DND-41 (cell line): ENCODE data around the gene PSMC1.

Experiments
- ATAC-seq: fragments of 200-7000 bp; cut with Tn5 transposase; 3 replicates; pipeline ENCODE4 v1.9.1; 2021; ENCODE audit warnings: low read depth; ENCODE audit not compliant: insufficient read depth
- DNase-seq: peaks from one replicate; pipeline ENCODE4 v3.0.0-alpha.2; 2020
- H2AFZ ChIP-seq: 2 replicates; pipeline ENCODE4 v1.6.0; 2012; ENCODE audit warnings: low read depth, low read length
- H3K27ac ChIP-seq: 2 replicates; pipeline ENCODE4 v1.5.1; 2012; ENCODE audit warnings: low read length, inconsistent platforms
- H3K27me3 ChIP-seq: fragments of 200-600 bp; sonication (generic); 2 replicates; pipeline ENCODE4 v1.6.0; 2012; ENCODE audit warnings: low read length, mild to moderate bottlenecking, inconsistent platforms; ENCODE audit not compliant: insufficient read depth, poor library complexity
- H3K36me3 ChIP-seq: 2 replicates; pipeline ENCODE4 v1.5.1; 2012; ENCODE audit warnings: low read length, inconsistent platforms; ENCODE audit not compliant: insufficient read depth
- H3K4me1 ChIP-seq: 2 replicates; pipeline ENCODE4 v1.5.1; 2012; ENCODE audit warnings: mild to moderate bottlenecking, low read length; ENCODE audit not compliant: insufficient read depth
- H3K4me2 ChIP-seq: 2 replicates; pipeline ENCODE4 v1.6.0; 2012; ENCODE audit warnings: mild to moderate bottlenecking, moderate library complexity, low read length, inconsistent platforms; ENCODE audit not compliant: insufficient read depth
- H3K4me3 ChIP-seq, 2 experiments: fragments of 200-600 bp in 1 of 2; shearing (Covaris generic) in 1 of 2; 2 replicates each; pipeline ENCODE4 v1.5.1; 2012 to 2016; ENCODE audit warnings: inconsistent platforms in 2 of 2, low read length in 2 of 2, mild to moderate bottlenecking in 2 of 2, low read depth in 1 of 2, moderate library complexity in 1 of 2
- H3K79me2 ChIP-seq: 2 replicates; pipeline ENCODE4 v1.6.0; 2012; ENCODE audit warnings: low read length, inconsistent platforms; ENCODE audit not compliant: insufficient read depth
- H3K9ac ChIP-seq: 2 replicates; pipeline ENCODE4 v1.6.0; 2012; ENCODE audit warnings: low read depth, mild to moderate bottlenecking, inconsistent platforms, low read length, moderate library complexity
- H3K9me3 ChIP-seq: 2 replicates; pipeline ENCODE4 v1.5.1; 2012; ENCODE audit warnings: low read length, moderate library complexity, mild to moderate bottlenecking, inconsistent platforms; ENCODE audit not compliant: insufficient read depth, severe bottlenecking
- H4K20me1 ChIP-seq: 2 replicates; pipeline ENCODE4 v1.6.0; 2012; ENCODE audit warnings: low read length; ENCODE audit not compliant: insufficient read depth
- CTCF ChIP-seq: IDR thresholded peaks from 2 replicates; pipeline ENCODE4 v1.5.1; 2012; ENCODE audit warnings: borderline replicate concordance, low read length, moderate library complexity, mild to moderate bottlenecking; ENCODE audit not compliant: poor library complexity, severe bottlenecking; ENCODE audit errors: extremely low read depth
- EZH2 ChIP-seq: IDR thresholded peaks from 3 replicates; pipeline ENCODE4 v1.6.1; 2012; ENCODE audit warnings: borderline replicate concordance, low read depth, mild to moderate bottlenecking, moderate library complexity, low read length, inconsistent platforms; ENCODE audit not compliant: severe bottlenecking

Gene PSMC1

DNA sequence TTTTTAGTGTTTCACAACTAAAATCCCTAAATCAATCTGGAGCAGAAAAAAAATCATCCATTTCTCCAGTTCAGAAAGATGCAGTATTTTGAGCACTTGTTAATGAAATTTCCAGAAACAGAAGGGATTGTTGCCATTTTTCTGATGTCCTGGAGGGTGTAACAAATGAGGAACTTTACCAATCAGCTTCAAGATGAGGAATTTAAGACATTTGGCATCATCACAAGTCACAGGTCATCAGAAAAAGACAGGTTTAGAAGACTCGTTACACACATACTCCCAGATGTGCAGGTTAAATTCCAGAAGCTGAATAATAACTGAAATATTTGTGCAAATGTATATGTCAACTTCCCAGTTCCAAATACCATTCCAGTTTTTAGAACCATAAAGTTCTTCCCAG lies 482 bp upstream of the PSMC1 start:
- Histone ChIP-seq H3K27ac (peak overlapping the region; percentile 94), H2AFZ (peak overlapping the region; percentile 87), H3K9ac (peak overlapping the region; percentile 96), H3K9me3 (no peaks in the 10 kb centered on the region), H3K4me1 (peaks cover 27% of the 10 kb centered on the region), H3K79me2 (peaks cover 42% of the 10 kb centered on the region), H3K36me3 (peaks cover 29% of the 10 kb centered on the region), H3K27me3 (no peaks in the 10 kb centered on the region), H4K20me1 (peaks cover 18% of the 10 kb centered on the region; the same call in 1 of the 2 replicates), H3K4me3 (peak overlapping the region; percentile 68 to 88; a peak in 3 of 4 replicates), H3K4me2 (peak overlapping the region; percentile 87)
- ATAC-seq (no peak), DNase-seq (no peak)
- TF ChIP-seq EZH2 (no peak), CTCF (no peak)

DNA sequence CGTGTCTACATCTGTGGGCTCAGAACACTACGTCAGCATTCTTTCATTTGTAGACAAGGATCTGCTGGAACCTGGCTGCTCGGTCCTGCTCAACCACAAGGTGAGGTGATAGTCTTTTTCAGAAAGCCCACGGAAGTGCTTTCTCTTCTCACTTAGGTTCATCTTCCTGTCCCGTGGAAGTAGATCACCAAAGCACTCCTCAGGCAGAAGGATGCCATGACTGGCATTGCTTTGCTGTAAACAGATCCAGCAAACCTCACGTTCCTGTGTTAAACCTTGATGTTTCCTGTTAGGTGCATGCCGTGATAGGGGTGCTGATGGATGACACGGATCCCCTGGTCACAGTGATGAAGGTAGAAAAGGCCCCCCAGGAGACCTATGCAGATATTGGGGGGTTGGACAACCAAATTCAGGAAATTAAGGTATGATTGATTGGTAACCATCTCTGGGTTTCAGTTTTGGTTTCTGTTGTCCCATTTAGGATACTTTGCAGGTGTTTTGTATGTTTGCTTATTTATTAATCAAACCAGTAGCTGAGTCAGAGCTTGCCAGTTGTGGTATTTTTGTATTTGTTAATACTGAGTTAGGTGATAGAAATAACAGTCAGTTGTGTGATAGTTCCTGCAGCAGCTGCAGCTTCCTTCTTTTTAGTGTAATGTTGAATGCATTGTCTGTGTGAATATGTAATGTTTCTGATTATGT lies 7.5 kb downstream of the PSMC1 start:
- H3K79me2 ChIP-seq, result peaks cover 9% of the 10 kb centered on the region
- H3K27me3 ChIP-seq, result no peaks in the 10 kb centered on the region
- no peak overlapping the region for H3K4me2 ChIP-seq
- H3K27ac ChIP-seq, result no peak overlapping the region
- peaks cover 93% of the 10 kb centered on the region for H3K36me3 ChIP-seq
- peaks cover 2% of the 10 kb centered on the region; the same call in 1 of the 2 replicates for H3K4me1 ChIP-seq
- ATAC-seq (no peak), DNase-seq (no peak)
- TF ChIP-seq EZH2 (no peak), CTCF (no peak)
- no peaks in the 10 kb centered on the region for H3K9me3 ChIP-seq
- no peak overlapping the region for H2AFZ ChIP-seq
- H4K20me1 ChIP-seq, result peaks cover 10% of the 10 kb centered on the region; the same call in 1 of the 2 replicates
- H3K4me3 ChIP-seq, result no peak overlapping the region
- no peak overlapping the region for H3K9ac ChIP-seq

GRCh38 chr14:90266441-90267154 lies 10.2 kb downstream of the PSMC1 start:
- peaks cover 8% of the 10 kb centered on the region; the same call in 1 of the 2 replicates for H4K20me1 ChIP-seq
- H3K4me3 ChIP-seq, result no peak overlapping the region
- DNase-seq, result no peak
- H3K79me2 ChIP-seq, result no peaks in the 10 kb centered on the region
- no peaks in the 10 kb centered on the region for H3K4me1 ChIP-seq
- ATAC-seq, result no peak
- H3K36me3 ChIP-seq, result peaks cover 96% of the 10 kb centered on the region
- H3K4me2 ChIP-seq, result no peak overlapping the region
- no peaks in the 10 kb centered on the region for H3K9me3 ChIP-seq
- H2AFZ ChIP-seq, result no peak overlapping the region
- no peaks in the 10 kb centered on the region for H3K27me3 ChIP-seq
- TF ChIP-seq EZH2 (no peak), CTCF (no peak)
- H3K27ac ChIP-seq, result no peak overlapping the region
- no peak overlapping the region for H3K9ac ChIP-seq
